Tibial nerve (tissue), 4 donors: Measurements from ENCODE around the gene MND1.

Experiments
- EP300 ChIP-seq, 2 donors: sonication (generic); formaldehyde crosslinking; IDR thresholded peaks; one replicate each; pipeline ENCODE4 v1.6.1; 2017; ENCODE audit warnings: antibody characterized with exemption in 2 of 2, mild to moderate bottlenecking in 1 of 2
- POLR2A ChIP-seq, 2 donors: fragments of 450-650 bp; IDR thresholded peaks; one replicate each; pipeline ENCODE4 v1.6.1; 2017; ENCODE audit warnings: antibody characterized with exemption in 2 of 2, mild to moderate bottlenecking in 2 of 2, moderate library complexity in 2 of 2
- TF ChIP-seq, protein P1 (sequence below), 5 experiments: fragments of 200-600 bp in 3 of 5; fragments of 450-650 bp in 2 of 5; sonication (generic) in 3 of 5; IDR thresholded peaks; one replicate each; pipeline ENCODE4 v1.5.1; 2016 to 2019; ENCODE audit warnings: antibody characterized with exemption in 5 of 5, mild to moderate bottlenecking in 3 of 5, moderate library complexity in 2 of 5

- TF ChIP-seq, protein P1, sequence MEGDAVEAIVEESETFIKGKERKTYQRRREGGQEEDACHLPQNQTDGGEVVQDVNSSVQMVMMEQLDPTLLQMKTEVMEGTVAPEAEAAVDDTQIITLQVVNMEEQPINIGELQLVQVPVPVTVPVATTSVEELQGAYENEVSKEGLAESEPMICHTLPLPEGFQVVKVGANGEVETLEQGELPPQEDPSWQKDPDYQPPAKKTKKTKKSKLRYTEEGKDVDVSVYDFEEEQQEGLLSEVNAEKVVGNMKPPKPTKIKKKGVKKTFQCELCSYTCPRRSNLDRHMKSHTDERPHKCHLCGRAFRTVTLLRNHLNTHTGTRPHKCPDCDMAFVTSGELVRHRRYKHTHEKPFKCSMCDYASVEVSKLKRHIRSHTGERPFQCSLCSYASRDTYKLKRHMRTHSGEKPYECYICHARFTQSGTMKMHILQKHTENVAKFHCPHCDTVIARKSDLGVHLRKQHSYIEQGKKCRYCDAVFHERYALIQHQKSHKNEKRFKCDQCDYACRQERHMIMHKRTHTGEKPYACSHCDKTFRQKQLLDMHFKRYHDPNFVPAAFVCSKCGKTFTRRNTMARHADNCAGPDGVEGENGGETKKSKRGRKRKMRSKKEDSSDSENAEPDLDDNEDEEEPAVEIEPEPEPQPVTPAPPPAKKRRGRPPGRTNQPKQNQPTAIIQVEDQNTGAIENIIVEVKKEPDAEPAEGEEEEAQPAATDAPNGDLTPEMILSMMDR (IDR thresholded peaks at IDR 0.05) = no peak
- TF ChIP-seq POLR2A (IDR thresholded peaks at IDR 0.05) = no peak
- no peak for TF ChIP-seq EP300 (IDR thresholded peaks at IDR 0.05)
Observed at GRCh38 chr4:153375303-153375702, 30.8 kb downstream of the MND1 start.
